GM20000 (cell line): ENCODE measurements around the gene NCMAP.
"Not testable (repeated sequence)": the region's sequence is repeated elsewhere in the genome, so short reads cannot be mapped to it uniquely, and the experiment has no call there.

ENCODE experiments used
- DNase-seq: peaks from one replicate; pipeline ENCODE4 v3.0.0; 2012; ENCODE audit warnings: low spot score
- TF ChIP-seq, protein P1 (sequence below): IDR thresholded peaks from 2 replicates; pipeline ENCODE4 v1.5.1; 2012; ENCODE audit warnings: mild to moderate bottlenecking, control low read depth; ENCODE audit errors: extremely low read depth, missing control alignments

NCMAP gene

DNA sequence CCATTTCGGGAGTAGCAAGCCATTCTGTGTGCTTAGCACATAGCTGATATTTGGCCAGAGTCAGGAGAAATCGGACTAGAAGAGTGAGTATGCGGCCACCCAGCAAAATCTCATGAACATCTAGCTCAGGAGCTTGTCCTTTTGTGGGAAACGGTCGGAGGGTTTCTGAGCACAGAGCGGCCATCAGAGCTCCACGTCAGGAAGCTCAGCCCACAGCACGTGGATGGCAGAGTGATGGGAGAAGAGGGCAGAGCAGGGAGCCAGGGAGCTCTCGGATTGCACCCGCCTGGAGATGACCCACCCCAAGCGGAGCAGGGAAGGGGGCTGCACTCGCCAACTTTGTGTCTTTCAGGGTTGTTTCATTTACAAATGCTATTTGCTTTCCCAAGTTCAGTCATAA is 39.4 kb upstream of the NCMAP start:
- DNase-seq, result no peak
- TF ChIP-seq, protein P1, sequence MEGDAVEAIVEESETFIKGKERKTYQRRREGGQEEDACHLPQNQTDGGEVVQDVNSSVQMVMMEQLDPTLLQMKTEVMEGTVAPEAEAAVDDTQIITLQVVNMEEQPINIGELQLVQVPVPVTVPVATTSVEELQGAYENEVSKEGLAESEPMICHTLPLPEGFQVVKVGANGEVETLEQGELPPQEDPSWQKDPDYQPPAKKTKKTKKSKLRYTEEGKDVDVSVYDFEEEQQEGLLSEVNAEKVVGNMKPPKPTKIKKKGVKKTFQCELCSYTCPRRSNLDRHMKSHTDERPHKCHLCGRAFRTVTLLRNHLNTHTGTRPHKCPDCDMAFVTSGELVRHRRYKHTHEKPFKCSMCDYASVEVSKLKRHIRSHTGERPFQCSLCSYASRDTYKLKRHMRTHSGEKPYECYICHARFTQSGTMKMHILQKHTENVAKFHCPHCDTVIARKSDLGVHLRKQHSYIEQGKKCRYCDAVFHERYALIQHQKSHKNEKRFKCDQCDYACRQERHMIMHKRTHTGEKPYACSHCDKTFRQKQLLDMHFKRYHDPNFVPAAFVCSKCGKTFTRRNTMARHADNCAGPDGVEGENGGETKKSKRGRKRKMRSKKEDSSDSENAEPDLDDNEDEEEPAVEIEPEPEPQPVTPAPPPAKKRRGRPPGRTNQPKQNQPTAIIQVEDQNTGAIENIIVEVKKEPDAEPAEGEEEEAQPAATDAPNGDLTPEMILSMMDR, result no peak

DNA sequence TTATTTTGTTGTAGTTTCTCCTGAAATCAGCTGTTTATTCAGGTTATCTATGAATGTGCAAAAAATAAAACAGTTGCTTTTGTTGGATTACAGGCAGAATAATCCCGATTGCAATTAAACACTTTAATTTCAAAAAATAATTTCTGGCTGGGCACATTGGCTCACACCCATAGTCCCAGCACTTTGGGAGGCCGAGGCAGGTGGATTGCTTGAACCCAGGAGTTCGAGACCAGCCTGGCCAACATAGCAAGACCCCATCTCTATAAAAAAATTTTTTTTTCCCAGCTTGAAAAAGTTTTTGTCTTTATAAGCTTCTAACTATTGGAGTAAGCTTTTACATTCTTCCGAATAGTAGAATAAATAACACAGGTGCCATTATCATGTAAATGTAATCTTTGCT is 38.0 kb upstream of the NCMAP start:
- no peak for DNase-seq
- TF ChIP-seq, protein P1, result no peak

DNA sequence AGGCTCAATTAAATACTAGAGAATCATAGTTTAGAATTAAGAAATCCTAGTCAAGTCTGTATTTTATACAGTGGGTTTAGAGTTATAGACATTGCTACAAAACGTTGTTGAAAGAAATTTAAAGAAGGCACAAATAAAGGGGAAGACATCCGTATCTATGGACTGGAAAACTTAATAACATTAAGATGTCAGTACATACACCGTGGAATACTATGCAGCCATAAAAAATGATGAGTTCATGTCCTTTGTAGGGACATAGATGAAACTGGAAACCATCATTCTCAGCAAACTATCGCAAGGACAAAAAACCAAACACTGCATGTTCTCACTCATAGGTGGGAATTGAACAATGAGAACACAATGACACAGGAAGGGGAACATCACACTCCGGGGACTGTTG is 35.6 kb upstream of the NCMAP start:
- not testable (repeated sequence) for DNase-seq

DNA sequence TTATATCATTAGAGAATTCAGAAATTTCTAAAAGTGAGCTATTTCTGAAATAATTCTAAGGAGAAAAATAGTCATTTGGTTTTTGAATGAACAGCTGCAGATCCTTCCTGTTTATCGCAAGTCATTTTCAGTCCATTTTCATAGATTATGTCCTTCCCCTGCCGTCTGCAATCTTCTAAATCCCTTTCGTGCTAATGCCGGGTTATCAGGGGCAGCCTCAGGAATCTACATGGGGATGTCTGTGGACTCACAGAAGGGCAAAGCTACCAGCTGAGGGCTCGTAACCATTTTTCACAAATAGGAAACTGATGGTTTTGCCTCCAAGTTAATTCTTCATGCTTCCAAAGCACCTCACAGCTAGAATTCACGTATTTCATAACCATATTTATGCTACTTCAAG is 30.3 kb upstream of the NCMAP start:
- no peak for DNase-seq
- TF ChIP-seq, protein P1, result no peak

DNA sequence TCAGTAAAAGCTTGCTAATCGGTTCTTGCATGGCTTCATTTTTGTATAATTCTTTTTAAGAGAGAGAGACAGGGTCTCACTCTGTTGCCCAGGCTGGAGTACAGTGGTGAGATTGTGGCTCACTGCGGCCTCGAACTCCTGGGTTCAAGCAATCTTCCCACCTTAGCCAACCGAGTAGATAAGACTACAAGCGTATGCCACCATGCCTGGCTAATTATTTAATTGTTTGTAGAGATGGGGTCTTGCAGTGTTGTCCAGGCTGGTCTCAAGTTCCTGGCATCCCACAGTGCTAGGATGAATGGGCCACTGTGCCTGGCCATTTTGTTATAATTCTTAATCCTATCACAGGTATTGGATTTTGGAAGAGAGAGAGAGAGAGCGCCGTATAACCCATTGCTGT is 29.8 kb upstream of the NCMAP start:
- DNase-seq, result no peak
- TF ChIP-seq, protein P1, result no peak

- no peak for DNase-seq
- TF ChIP-seq, protein P1, result peak; percentile 24
Observed at GRCh38 chr1:24526940-24527542, 28.8 kb upstream of the NCMAP start.

- no peak for DNase-seq
- TF ChIP-seq, protein P1, result no peak
Observed at GRCh38 chr1:24528744-24529143, 27.1 kb upstream of the NCMAP start.

DNA sequence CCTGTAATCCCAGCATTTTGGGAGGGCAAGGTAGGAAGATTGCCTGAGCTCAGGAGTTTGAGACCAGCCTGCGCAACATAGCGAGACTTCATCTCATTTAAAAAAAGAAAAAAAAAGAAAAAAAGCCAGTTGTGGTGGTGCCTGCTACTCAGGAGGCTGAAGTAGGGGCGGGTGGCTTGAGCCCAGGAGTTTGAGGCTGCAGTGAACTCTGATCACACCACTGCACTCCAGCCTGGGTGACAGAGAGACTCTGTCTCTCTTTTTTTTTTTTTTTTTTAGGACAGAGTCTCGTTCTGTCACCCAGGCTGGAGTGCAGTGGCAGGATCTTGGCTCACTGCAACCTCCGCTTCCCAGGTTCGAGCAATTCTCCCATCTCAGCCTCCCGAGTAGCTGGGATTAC is 26.6 kb upstream of the NCMAP start:
- DNase-seq, result not testable (repeated sequence)
